Natural killer cell (primary cell): ENCODE data around the gene CD7. TPM values are rescaled to one million over a fixed set of nuclear protein-coding genes. Genes with fewer than 3 reads are reported as not detected.

Experiments used
- ATAC-seq, 3 donors: fragments of 150-1000 bp in 2 of 3; fragments of 200-7000 bp in 1 of 3; cut with Tn5 transposase; 1 replicate in 1 of 3; 2 replicates in 2 of 3; pipeline ENCODE4 v1.10.0; 2021; ENCODE audit warnings: mild to moderate bottlenecking in 2 of 3, moderate library complexity in 2 of 3
- DNase-seq, 2 donors: peaks; one replicate each; pipeline versions ENCODE4 v3.0.0 to v3.0.0-alpha.2; 2013 to 2021; ENCODE audit warnings: mixed read lengths in 1 of 2
- H3K27ac ChIP-seq: one replicate; pipeline ENCODE4 v1.5.1; 2013; ENCODE audit warnings: mild to moderate bottlenecking, low read length
- H3K27me3 ChIP-seq: one replicate; pipeline ENCODE4 v1.6.1; 2013; ENCODE audit warnings: low read length; ENCODE audit not compliant: control insufficient read depth, insufficient read depth
- H3K36me3 ChIP-seq: one replicate; pipeline ENCODE4 v1.6.1; 2013; ENCODE audit warnings: low read length; ENCODE audit not compliant: control insufficient read depth, insufficient read depth
- H3K4me1 ChIP-seq: one replicate; pipeline ENCODE4 v1.6.1; 2013; ENCODE audit warnings: low read length; ENCODE audit not compliant: control insufficient read depth, insufficient read depth
- H3K4me3 ChIP-seq: one replicate; pipeline ENCODE4 v1.5.1; 2013; ENCODE audit warnings: low read length
- H3K9me3 ChIP-seq: one replicate; pipeline ENCODE4 v1.6.1; 2013; ENCODE audit warnings: low read length; ENCODE audit not compliant: control insufficient read depth, insufficient read depth
- H3K27ac Mint-ChIP-seq, 2 donors: one replicate each; pipeline ENCODE4 v1.8.0; 2022; ENCODE audit warnings: mild to moderate bottlenecking in 2 of 2, mixed read lengths in 2 of 2, moderate library complexity in 1 of 2
- H3K27me3 Mint-ChIP-seq, 2 donors: one replicate each; pipeline ENCODE4 v1.8.0; 2022; ENCODE audit warnings: low read depth in 2 of 2, mixed read lengths in 2 of 2
- H3K36me3 Mint-ChIP-seq: one replicate; pipeline ENCODE4 v1.8.0; 2022; ENCODE audit warnings: mixed read lengths
- H3K4me1 Mint-ChIP-seq, 2 donors: one replicate each; pipeline ENCODE4 v1.8.0; 2022; ENCODE audit warnings: mixed read lengths in 2 of 2
- H3K4me3 Mint-ChIP-seq: one replicate; pipeline ENCODE4 v1.8.0; 2022; ENCODE audit warnings: mild to moderate bottlenecking, moderate library complexity, mixed read lengths
- H3K9me3 Mint-ChIP-seq, 2 donors: one replicate each; pipeline ENCODE4 v1.8.0; 2022; ENCODE audit warnings: mixed read lengths in 2 of 2
- CTCF ChIP-seq: fragments of 200-600 bp; IDR thresholded peaks from one replicate; pipeline ENCODE4 v1.8.0; 2022; ENCODE audit warnings: antibody characterized with exemption
- WGBS: methylation state at CpG from one replicate; pipeline ENCODE4 v1.1.7; 2013; ENCODE audit warnings: missing lambda C conversion rate; ENCODE audit not compliant: insufficient coverage; 5-methylcytosine and 5-hydroxymethylcytosine counted together
- intact Hi-C: fragments of 100-400 bp; cut with micrococcal nuclease; formaldehyde crosslinking; loops from one replicate; pipeline ENCODE4 v1.14.2; 2022
- total RNA-seq, 4 donors: library from RNA; stranded (reverse); fragments of 120-200 nt in 1 of 4; gene quantifications; one replicate each; pipeline versions ENCODE4 v1.2.3 to v1.2.4, GENCODE V29; 2013 to 2022

Gene CD7
- total RNA-seq, 3 donors from 2014 or later (not counting 1 experiment from before 2014, with no cell fraction given): 464 to 564 (median 522) TPM

DNA sequence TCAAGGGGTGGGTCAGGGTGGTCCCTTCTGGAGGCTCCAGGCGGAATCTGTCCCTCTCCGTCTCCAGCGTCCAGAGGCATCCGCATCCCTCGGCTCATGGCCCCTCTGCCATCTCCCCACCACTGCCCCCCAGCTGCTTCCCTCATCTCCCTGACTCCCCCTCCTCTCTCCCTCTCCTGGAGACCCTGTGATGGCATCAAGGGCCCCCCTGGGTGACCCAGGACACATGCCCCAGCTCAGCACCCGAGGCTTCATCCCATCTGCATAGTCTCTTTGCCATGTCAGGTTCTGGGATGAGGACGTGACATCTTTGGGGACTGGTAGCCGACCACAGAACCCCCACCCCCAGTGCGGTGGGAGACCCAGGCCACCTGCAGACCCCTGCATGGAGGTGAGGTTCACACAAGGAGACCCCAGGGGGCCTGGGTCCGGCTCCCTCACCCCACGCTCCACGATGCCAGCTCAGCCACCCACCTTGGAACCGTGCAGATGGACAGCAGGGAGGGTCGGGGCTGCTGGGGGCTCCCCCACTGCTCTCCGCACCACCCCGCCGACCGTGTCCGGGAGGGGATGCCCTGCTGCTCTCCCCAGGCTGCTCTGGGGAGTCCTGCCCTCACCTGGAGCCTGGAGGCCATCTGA lies 12.4 kb upstream of the CD7 start:
- H3K4me3 Mint-ChIP-seq: no peak overlapping the region
- 89% methylated on average over 19 of the region's 19 CpGs for WGBS
- peaks cover 28% of the 10 kb centered on the region for H3K4me1 ChIP-seq
- H3K9me3 Mint-ChIP-seq: no peaks in the 10 kb centered on the region
- DNase-seq (no peak), ATAC-seq (no peak)
- H3K27ac Mint-ChIP-seq: no peak overlapping the region
- H3K27me3 ChIP-seq: peaks cover 3% of the 10 kb centered on the region
- intact Hi-C loops: no loop called here
- H3K27me3 Mint-ChIP-seq: peaks cover 0 to 4% of the 10 kb centered on the region in 2 donors
- no peak overlapping the region for H3K27ac ChIP-seq
- TF ChIP-seq CTCF: no peak
- H3K36me3 ChIP-seq: no peaks in the 10 kb centered on the region
- H3K36me3 Mint-ChIP-seq: no peaks in the 10 kb centered on the region
- no peaks in the 10 kb centered on the region for H3K9me3 ChIP-seq
- H3K4me3 ChIP-seq: no peak overlapping the region
- peaks cover 11 to 17% of the 10 kb centered on the region in 2 donors for H3K4me1 Mint-ChIP-seq

DNA sequence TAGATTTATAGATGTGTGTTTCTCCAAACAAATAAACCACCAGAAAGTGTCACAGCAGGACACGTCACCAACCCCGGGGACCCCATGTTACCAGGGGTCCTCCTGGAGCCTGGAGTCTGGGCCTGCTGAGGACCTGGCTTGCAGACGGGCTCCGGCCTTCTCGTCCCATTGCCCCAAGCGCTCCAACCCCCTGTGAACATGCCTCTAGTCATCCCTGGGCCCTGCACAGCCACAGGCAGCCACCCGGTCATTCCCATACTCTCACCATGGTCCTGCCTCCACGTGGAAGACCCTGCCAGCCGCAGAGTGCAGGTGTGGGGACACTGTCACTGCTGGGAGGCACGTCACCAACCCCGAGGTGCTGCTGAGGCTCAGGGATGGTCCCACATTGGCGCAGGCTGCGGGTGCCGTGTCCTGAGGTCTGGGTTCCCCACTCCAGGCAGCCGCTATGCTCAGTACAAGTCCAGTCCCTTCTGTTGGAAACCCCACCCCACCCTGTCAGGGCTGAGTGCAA lies 11.6 kb upstream of the CD7 start:
- no peak overlapping the region for H3K27ac ChIP-seq
- H3K4me1 ChIP-seq: peaks cover 21% of the 10 kb centered on the region
- Mint-ChIP-seq H3K27ac (no peak overlapping the region), H3K4me1 (peaks cover 9 to 10% of the 10 kb centered on the region in 2 donors), H3K36me3 (no peaks in the 10 kb centered on the region), H3K9me3 (no peaks in the 10 kb centered on the region), H3K27me3 (peaks cover 0 to 4% of the 10 kb centered on the region in 2 donors), H3K4me3 (no peak overlapping the region)
- no peak for DNase-seq
- intact Hi-C loops: no loop called here
- no peak for TF ChIP-seq CTCF
- H3K9me3 ChIP-seq: no peaks in the 10 kb centered on the region
- no peak overlapping the region for H3K4me3 ChIP-seq
- H3K36me3 ChIP-seq: no peaks in the 10 kb centered on the region
- no peak for ATAC-seq
- WGBS: 86% methylated on average over 15 of the region's 15 CpGs
- peaks cover 3% of the 10 kb centered on the region for H3K27me3 ChIP-seq

DNA sequence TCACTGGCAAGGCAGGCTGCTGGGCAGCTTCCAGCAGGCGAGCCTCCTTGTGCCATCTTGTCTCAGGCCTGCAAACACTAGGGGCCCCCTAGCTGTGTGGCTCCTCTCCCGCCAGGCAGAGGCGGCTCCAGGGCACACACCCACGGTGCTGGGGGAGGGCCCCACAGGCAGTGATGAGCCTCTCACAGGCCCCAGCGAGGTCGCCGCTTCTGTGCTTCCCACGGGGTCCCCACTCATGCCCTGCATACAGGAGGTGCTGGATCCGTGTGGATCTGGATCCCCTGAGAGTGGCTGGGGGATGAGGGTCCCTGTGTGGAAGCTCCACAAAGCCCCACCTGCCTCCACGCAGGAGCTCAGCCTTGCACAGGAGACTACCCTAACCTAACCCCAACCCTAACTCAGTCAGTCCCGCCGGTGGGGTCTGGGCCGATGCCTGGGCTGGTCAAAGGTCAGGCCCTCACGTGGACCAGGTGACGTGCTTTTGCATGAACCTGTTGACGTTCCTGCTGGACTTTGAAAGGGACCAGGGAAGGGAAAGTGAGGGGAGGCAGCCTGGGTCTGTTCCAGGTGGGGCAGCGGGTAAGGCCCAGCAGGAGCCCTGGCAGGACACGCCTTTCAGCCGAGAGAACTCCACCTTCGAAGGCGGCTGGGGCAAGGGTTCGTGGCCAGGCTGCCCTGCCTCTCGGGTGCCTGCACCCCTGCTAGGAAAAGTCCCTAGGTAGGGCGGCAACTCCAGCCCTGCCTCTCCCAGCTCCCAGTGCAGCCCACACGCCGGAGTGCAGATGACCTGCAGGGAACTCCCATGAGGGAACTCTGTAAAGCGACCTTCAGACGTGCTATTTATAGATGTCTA lies 11.0 kb upstream of the CD7 start:
- intact Hi-C loops: no loop called here
- Histone ChIP-seq H3K4me3 (no peak overlapping the region), H3K27ac (no peak overlapping the region), H3K27me3 (no peaks in the 10 kb centered on the region), H3K4me1 (peaks cover 14% of the 10 kb centered on the region), H3K9me3 (no peaks in the 10 kb centered on the region), H3K36me3 (no peaks in the 10 kb centered on the region)
- Mint-ChIP-seq H3K36me3 (no peaks in the 10 kb centered on the region), H3K4me3 (no peak overlapping the region), H3K4me1 (peaks cover 9 to 10% of the 10 kb centered on the region in 2 donors), H3K27ac (no peak overlapping the region), H3K9me3 (no peaks in the 10 kb centered on the region), H3K27me3 (peaks cover 0 to 4% of the 10 kb centered on the region in 2 donors)
- no peak for TF ChIP-seq CTCF
- DNase-seq (no peak), ATAC-seq (no peak)
- WGBS: 89% methylated on average over 27 of the region's 28 CpGs
